Testis (tissue), 2 donors: Measurements from ENCODE around the gene CDK5RAP3.

Experiments
- CTCF ChIP-seq, 3 experiments: fragments of 450-650 bp in 2 of 3; fragments of 200-600 bp in 1 of 3; sonication (generic) in 1 of 3; IDR thresholded peaks; one replicate each; pipeline ENCODE4 v1.5.1; 2016 to 2019; ENCODE audit warnings: antibody characterized with exemption in 3 of 3, mild to moderate bottlenecking in 2 of 3, moderate library complexity in 1 of 3
- POLR2A ChIP-seq: fragments of 450-650 bp; IDR thresholded peaks from one replicate; pipeline ENCODE4 v1.6.1; 2017; ENCODE audit warnings: antibody characterized with exemption, mild to moderate bottlenecking, moderate library complexity

DNA sequence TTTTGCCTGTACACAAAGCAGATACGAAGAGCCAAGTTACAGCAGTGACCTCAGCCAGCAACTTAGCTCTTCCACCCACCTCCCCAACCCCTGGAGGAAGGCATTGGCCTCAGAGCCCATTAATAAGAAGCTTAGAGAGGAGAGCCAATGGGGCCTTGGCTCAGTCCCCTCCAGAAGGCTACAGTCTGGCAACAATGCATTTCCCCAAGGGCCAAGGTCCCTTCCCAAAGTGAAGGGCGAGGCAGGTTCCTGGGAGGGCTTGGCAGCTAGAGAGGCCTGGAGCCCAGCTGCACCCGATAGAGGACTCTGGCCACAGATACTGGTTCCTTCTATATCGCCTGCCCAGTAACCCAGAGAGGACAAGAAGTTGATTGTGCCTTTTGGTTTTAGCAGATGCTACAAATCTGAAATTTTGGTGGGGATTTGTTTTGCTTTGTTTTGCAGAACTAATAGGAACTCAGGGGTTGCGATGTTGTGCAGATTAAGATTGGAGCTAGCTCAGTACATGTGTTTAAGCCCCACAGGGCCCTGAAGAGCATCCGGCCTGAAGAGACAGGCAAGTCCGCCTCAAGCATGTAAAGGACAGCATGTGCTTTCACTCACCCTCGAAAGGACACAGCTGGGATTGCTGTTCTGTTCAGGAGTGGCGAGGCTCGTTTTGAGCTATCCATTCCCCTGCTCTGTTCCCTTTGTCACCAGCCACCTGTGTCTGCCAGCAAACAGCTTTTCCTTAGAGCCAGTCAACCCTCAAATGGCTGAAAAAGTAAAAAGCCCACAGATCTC is 41.5 kb upstream of the CDK5RAP3 start:
- no peak for TF ChIP-seq CTCF (IDR thresholded peaks at IDR 0.05)
- TF ChIP-seq POLR2A, result no peak
